IMR-90 (cell line): ENCODE measurements around the gene PPP2R2D.

Experiments
- FOS ChIP-seq: fragments of 150-350 bp; IDR thresholded peaks from 2 replicates; pipeline ENCODE4 v1.6.1; 2016; ENCODE audit warnings: low read depth, low read length
- MAFK ChIP-seq: IDR thresholded peaks from 2 replicates; pipeline ENCODE4 v1.6.1; 2012; ENCODE audit warnings: low read depth, low read length, improper control_type of control experiment
- MAZ ChIP-seq: IDR thresholded peaks from 2 replicates; pipeline ENCODE4 v1.6.1; 2012; ENCODE audit warnings: low read depth, mild to moderate bottlenecking, low read length, improper control_type of control experiment, moderate library complexity, borderline replicate concordance
- MXI1 ChIP-seq: IDR thresholded peaks from 2 replicates; pipeline ENCODE4 v1.6.1; 2012; ENCODE audit warnings: low read depth, mild to moderate bottlenecking, low read length, moderate library complexity, borderline replicate concordance
- NFE2L2 ChIP-seq: fragments of 150-350 bp; IDR thresholded peaks from 2 replicates; pipeline ENCODE4 v1.6.1; 2016; ENCODE audit warnings: low read depth, mild to moderate bottlenecking, low read length
- POLR2A ChIP-seq: IDR thresholded peaks from 2 replicates; pipeline ENCODE4 v1.6.1; 2012; ENCODE audit warnings: mild to moderate bottlenecking, low read depth, low read length
- RAD21 ChIP-seq: IDR thresholded peaks from 2 replicates; pipeline ENCODE4 v1.6.1; 2012; ENCODE audit warnings: low read length, improper control_type of control experiment
- RFX5 ChIP-seq: IDR thresholded peaks from 2 replicates; pipeline ENCODE4 v1.8.0; 2012; ENCODE audit warnings: low read depth, mild to moderate bottlenecking, low read length, moderate library complexity
- SMC3 ChIP-seq: fragments of 150-350 bp; IDR thresholded peaks from 2 replicates; pipeline ENCODE4 v1.6.1; 2016; ENCODE audit warnings: low read depth, mild to moderate bottlenecking, antibody characterized with exemption, low read length, moderate library complexity
- TF ChIP-seq, protein P1 (sequence below): conservative IDR thresholded peaks from 2 replicates; pipeline ENCODE4 v1.5.1; 2012; ENCODE audit warnings: mild to moderate bottlenecking, low read depth, low read length, improper control_type of control experiment
- TF ChIP-seq, protein P2 (sequence below): fragments of 150-350 bp; IDR thresholded peaks from 2 replicates; pipeline ENCODE4 v1.6.1; 2017; ENCODE audit warnings: mild to moderate bottlenecking, antibody characterized with exemption, low read length, low read depth

DNA sequence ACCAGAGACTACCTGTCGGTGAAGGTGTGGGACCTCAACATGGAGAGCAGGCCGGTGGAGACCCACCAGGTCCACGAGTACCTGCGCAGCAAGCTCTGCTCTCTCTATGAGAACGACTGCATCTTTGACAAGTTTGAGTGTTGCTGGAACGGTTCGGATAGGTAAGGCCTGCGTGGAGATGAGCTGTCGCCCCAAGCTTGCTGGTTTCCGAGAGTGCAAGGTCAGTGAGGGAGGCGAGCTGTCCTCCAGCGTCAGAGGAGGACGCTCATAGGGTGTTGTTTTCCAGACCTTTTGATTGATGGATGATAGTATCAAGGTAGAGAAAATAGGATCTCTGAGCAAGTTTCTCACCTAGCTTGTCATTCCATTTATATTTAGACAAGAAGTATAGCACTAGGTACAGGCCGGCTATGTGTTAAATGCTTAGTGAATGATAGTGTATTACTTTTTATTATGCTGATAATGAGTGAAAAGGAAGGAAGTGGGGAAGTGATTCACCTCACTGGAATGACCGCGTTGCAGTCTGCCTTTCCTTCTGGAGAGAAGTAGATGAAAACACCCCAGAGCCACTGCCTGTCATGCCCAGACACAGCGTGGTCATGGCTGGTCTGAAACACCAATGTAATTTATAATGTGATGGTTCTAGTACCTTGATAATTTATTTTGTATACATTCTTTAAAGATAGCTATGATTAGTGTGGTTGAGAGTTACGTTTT lies 47.0 kb downstream of the PPP2R2D start:
- TF ChIP-seq POLR2A (no peak), MAZ (no peak), MXI1 (peak; percentile 82), FOS (no peak), MAFK (no peak), NFE2L2 (no peak), RFX5 (no peak), RAD21 (no peak), SMC3 (no peak)
- TF ChIP-seq, protein P1, sequence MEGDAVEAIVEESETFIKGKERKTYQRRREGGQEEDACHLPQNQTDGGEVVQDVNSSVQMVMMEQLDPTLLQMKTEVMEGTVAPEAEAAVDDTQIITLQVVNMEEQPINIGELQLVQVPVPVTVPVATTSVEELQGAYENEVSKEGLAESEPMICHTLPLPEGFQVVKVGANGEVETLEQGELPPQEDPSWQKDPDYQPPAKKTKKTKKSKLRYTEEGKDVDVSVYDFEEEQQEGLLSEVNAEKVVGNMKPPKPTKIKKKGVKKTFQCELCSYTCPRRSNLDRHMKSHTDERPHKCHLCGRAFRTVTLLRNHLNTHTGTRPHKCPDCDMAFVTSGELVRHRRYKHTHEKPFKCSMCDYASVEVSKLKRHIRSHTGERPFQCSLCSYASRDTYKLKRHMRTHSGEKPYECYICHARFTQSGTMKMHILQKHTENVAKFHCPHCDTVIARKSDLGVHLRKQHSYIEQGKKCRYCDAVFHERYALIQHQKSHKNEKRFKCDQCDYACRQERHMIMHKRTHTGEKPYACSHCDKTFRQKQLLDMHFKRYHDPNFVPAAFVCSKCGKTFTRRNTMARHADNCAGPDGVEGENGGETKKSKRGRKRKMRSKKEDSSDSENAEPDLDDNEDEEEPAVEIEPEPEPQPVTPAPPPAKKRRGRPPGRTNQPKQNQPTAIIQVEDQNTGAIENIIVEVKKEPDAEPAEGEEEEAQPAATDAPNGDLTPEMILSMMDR, result no peak
- TF ChIP-seq, protein P2, sequence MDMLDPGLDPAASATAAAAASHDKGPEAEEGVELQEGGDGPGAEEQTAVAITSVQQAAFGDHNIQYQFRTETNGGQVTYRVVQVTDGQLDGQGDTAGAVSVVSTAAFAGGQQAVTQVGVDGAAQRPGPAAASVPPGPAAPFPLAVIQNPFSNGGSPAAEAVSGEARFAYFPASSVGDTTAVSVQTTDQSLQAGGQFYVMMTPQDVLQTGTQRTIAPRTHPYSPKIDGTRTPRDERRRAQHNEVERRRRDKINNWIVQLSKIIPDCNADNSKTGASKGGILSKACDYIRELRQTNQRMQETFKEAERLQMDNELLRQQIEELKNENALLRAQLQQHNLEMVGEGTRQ, result no peak
